Measurements from ENCODE around the gene CYTH4. TPM values are rescaled to one million over a fixed set of nuclear protein-coding genes. Genes with fewer than 3 reads are reported as not detected.
A peak's percentile ranks its signal among the peaks of the same experiment; 100 is the strongest.

The CYTH4 gene
- total and polyA plus RNA-seq, 2 of the 13 experiments (the other 11 are each of a cell fraction or from before 2014, with no cell fraction given): not detected

GRCh38 chr22:37316875-37317371 is 34.6 kb downstream of the CYTH4 start (continued):
- TF ChIP-seq ZNF253 (CRISPR knock-in tag; IDR thresholded peaks at IDR 0.05; ENCODE audit: borderline replicate concordance) (no peak), KLF15 (CRISPR knock-in tag; IDR thresholded peaks at IDR 0.05; ENCODE audit: borderline replicate concordance) (no peak), MAZ (IDR thresholded peaks at IDR 0.05; ENCODE audit: borderline replicate concordance, low read depth, low read length) (no peak), MAZ (CRISPR knock-in tag; IDR thresholded peaks at IDR 0.05; ENCODE audit: low read depth) (0 out of 2 replicates have a peak, but pooled peaks have one; percentile 24), ZNF296 (CRISPR knock-in tag; conservative IDR thresholded peaks at IDR 0.05) (peak; percentile 68; the same call in 1 of the 2 replicates), STAG1 (CRISPR knock-in tag; IDR thresholded peaks at IDR 0.05) (peak; percentile 98), ZNF777 (CRISPR knock-in tag; IDR thresholded peaks at IDR 0.05) (no peak), ZNF44 (CRISPR knock-in tag; IDR thresholded peaks at IDR 0.05) (no peak), ZBTB10 (CRISPR knock-in tag; IDR thresholded peaks at IDR 0.05; ENCODE audit: borderline replicate concordance) (no peak), CEBPB (IDR thresholded peaks at IDR 0.05; ENCODE audit: borderline replicate concordance, low read depth, low read length) (no peak), ZNF619 (CRISPR knock-in tag; IDR thresholded peaks at IDR 0.05) (peak; percentile 79; the same call in 1 of the 2 replicates), SALL1 (CRISPR knock-in tag; IDR thresholded peaks at IDR 0.05) (0 out of 2 replicates have a peak, but pooled peaks have one; percentile 12), HCFC1 (IDR thresholded peaks at IDR 0.05; ENCODE audit: low read depth, low read length) (no peak), ZFP41 (CRISPR knock-in tag; IDR thresholded peaks at IDR 0.05; ENCODE audit: borderline replicate concordance) (no peak), SPEN (CRISPR knock-in tag; IDR thresholded peaks at IDR 0.05; ENCODE audit: low read depth) (no peak)
- TF ChIP-seq, protein P1, sequence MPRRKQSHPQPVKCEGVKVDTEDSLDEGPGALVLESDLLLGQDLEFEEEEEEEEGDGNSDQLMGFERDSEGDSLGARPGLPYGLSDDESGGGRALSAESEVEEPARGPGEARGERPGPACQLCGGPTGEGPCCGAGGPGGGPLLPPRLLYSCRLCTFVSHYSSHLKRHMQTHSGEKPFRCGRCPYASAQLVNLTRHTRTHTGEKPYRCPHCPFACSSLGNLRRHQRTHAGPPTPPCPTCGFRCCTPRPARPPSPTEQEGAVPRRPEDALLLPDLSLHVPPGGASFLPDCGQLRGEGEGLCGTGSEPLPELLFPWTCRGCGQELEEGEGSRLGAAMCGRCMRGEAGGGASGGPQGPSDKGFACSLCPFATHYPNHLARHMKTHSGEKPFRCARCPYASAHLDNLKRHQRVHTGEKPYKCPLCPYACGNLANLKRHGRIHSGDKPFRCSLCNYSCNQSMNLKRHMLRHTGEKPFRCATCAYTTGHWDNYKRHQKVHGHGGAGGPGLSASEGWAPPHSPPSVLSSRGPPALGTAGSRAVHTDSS (CRISPR knock-in tag; conservative IDR thresholded peaks at IDR 0.05): no peak
- TF ChIP-seq, protein P2, sequence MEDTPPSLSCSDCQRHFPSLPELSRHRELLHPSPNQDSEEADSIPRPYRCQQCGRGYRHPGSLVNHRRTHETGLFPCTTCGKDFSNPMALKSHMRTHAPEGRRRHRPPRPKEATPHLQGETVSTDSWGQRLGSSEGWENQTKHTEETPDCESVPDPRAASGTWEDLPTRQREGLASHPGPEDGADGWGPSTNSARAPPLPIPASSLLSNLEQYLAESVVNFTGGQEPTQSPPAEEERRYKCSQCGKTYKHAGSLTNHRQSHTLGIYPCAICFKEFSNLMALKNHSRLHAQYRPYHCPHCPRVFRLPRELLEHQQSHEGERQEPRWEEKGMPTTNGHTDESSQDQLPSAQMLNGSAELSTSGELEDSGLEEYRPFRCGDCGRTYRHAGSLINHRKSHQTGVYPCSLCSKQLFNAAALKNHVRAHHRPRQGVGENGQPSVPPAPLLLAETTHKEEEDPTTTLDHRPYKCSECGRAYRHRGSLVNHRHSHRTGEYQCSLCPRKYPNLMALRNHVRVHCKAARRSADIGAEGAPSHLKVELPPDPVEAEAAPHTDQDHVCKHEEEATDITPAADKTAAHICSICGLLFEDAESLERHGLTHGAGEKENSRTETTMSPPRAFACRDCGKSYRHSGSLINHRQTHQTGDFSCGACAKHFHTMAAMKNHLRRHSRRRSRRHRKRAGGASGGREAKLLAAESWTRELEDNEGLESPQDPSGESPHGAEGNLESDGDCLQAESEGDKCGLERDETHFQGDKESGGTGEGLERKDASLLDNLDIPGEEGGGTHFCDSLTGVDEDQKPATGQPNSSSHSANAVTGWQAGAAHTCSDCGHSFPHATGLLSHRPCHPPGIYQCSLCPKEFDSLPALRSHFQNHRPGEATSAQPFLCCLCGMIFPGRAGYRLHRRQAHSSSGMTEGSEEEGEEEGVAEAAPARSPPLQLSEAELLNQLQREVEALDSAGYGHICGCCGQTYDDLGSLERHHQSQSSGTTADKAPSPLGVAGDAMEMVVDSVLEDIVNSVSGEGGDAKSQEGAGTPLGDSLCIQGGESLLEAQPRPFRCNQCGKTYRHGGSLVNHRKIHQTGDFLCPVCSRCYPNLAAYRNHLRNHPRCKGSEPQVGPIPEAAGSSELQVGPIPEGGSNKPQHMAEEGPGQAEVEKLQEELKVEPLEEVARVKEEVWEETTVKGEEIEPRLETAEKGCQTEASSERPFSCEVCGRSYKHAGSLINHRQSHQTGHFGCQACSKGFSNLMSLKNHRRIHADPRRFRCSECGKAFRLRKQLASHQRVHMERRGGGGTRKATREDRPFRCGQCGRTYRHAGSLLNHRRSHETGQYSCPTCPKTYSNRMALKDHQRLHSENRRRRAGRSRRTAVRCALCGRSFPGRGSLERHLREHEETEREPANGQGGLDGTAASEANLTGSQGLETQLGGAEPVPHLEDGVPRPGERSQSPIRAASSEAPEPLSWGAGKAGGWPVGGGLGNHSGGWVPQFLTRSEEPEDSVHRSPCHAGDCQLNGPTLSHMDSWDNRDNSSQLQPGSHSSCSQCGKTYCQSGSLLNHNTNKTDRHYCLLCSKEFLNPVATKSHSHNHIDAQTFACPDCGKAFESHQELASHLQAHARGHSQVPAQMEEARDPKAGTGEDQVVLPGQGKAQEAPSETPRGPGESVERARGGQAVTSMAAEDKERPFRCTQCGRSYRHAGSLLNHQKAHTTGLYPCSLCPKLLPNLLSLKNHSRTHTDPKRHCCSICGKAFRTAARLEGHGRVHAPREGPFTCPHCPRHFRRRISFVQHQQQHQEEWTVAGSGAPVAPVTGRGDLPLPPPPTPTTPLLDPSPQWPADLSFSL (CRISPR knock-in tag; IDR thresholded peaks at IDR 0.05): no peak
- TF ChIP-seq, protein P3, sequence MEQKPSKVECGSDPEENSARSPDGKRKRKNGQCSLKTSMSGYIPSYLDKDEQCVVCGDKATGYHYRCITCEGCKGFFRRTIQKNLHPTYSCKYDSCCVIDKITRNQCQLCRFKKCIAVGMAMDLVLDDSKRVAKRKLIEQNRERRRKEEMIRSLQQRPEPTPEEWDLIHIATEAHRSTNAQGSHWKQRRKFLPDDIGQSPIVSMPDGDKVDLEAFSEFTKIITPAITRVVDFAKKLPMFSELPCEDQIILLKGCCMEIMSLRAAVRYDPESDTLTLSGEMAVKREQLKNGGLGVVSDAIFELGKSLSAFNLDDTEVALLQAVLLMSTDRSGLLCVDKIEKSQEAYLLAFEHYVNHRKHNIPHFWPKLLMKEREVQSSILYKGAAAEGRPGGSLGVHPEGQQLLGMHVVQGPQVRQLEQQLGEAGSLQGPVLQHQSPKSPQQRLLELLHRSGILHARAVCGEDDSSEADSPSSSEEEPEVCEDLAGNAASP (CRISPR knock-in tag; IDR thresholded peaks at IDR 0.05; ENCODE audit: borderline replicate concordance): 0 out of 2 replicates have a peak, but pooled peaks have one; percentile 13
